ENCODE results near the gene EIF4E.

GRCh38 chr4:98903561-98903960 lies 25.4 kb downstream of the EIF4E start:
- TF ChIP-seq CTCF (IDR thresholded peaks at IDR 0.05; ENCODE audit: insufficient read depth, low read length) (no peak), POLR2AphosphoS5 (IDR thresholded peaks at IDR 0.05; ENCODE audit: low read depth) (no peak), GABPA (IDR thresholded peaks at IDR 0.05; ENCODE audit: low read depth) (no peak), REST (IDR thresholded peaks at IDR 0.05; ENCODE audit: insufficient replicate concordance, low read depth) (no peak), SPI1 (IDR thresholded peaks at IDR 0.05; ENCODE audit: borderline replicate concordance, low read depth) (no peak)

Measured in HL-60 (cell line).